HG03575 (cell line): ENCODE measurements around the gene ZBTB7C.

Source experiments
- ATAC-seq: cut with Tn5 transposase; IDR thresholded peaks from one replicate; pipeline ENCODE4 v1.9.1; 2021; ENCODE audit not compliant: unreplicated experiment, insufficient number of reproducible peaks, low FRiP score; ENCODE audit errors: extremely low read depth

The ZBTB7C gene

DNA sequence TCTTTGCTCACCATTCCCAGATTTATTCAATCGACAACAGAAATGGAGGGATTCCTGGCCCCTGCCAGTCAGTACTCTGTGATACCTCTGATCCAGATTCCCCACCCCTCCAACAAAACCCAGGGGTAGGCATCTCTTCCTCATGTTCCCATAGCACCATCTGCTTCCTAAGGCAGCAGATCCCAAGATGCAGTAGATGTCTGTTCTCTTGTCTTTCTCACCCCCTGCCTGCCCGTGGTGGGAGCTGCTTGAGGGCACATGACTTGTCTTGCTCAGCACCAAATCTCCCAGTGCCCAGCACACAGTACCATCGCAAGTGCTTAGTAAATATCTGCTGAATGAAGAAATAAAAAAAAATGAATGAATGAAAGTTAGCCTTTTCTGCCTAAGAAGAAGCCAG is 98.2 kb downstream of the ZBTB7C start:
- no peak for ATAC-seq

GRCh38 chr18:48310353-48310752 is 98.8 kb downstream of the ZBTB7C start:
- ATAC-seq: no peak

GRCh38 chr18:48308755-48309575 is 100.2 kb downstream of the ZBTB7C start:
- ATAC-seq: no peak

DNA sequence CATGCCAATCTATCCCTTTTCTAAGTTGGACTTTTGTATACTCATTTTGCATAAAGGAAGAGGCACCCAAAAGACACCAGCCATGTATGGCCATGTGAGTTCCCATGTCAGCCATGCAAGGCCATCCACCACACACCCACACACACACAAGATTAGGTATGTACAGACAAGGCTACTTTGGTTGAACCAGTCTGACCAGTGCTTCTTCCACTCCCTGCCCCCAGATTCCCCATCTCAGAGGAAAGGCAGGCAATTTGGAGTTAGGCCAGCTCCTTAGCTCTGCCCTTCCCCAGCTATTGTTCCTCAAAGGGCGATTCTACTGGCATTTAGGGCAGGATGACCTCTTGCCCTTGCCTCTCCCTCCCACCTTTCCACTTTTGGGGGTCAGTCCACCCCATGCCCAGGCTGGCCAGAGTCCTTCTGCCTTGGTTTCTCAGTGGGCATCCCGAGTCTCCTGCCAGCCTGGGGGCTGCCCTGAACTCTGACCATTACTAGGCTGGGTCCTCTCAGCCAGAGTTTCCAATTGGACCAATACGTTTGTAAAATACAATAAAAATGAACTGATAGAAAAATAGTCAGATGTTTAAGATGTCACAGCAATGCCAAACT is 101.1 kb downstream of the ZBTB7C start:
- no peak for ATAC-seq

DNA sequence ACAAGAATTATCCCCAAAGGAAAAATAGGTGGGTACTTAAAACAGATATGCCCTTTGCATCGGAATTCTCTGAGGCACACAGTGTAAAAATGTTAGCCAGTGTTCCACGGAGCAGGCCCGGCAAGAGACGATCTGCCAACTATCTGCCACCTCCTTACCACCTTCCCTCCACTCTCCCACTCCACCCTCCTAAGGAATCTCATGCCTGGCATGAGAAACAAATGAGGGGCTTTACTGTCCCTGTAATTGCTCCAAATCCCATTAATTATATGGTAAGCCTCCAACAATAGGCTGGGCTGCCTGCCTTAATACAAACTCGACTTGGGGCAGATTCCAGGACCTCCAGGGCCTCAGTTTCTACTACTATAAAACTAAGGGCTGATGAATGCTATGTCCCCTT is 102.3 kb downstream of the ZBTB7C start:
- no peak for ATAC-seq

DNA sequence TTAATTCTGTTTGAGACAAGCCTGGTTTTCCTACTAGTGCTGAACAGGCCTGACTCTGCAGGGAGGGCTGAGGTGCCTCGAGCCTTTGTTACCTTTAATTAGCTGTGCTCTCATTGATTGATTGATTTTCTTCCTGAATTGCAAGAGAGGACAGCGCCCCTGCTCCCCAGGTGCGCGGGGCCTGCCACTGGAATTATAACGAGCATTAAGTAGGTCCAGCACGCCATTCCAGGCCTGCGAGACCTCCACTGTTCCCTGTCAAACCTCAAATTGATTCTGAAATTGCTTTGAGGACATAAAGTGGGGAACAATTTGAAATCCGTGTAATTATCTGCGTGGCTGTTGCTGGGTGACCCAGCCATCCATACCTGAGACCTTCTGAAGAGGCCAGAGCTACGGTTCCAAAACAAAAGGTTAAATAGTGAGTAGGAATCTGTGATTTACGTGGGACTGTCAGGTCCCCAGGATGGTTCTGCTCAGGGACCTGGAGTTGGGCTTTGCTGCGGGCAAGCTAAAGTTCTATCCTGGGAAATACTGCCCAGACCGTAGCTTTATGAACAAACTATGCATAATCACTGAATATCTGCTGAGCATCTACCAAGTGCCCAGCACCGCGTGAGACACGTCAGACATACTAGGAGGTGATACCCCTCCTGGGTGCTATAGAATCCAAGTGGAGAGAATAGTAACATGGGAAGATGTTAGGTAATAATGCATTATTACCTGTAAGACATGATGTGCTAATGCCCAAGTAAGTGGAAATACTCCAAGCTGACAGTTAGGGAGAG is 104.1 kb downstream of the ZBTB7C start:
- no peak for ATAC-seq

- ATAC-seq: no peak
Measured at GRCh38 chr18:48303883-48304282, 105.3 kb downstream of the ZBTB7C start.

GRCh38 chr18:48302736-48303135 is 106.4 kb downstream of the ZBTB7C start:
- ATAC-seq: no peak

GRCh38 chr18:48300463-48300961 is 108.7 kb downstream of the ZBTB7C start:
- no peak for ATAC-seq

GRCh38 chr18:48297139-48297538 is 112.0 kb downstream of the ZBTB7C start:
- ATAC-seq: no peak

DNA sequence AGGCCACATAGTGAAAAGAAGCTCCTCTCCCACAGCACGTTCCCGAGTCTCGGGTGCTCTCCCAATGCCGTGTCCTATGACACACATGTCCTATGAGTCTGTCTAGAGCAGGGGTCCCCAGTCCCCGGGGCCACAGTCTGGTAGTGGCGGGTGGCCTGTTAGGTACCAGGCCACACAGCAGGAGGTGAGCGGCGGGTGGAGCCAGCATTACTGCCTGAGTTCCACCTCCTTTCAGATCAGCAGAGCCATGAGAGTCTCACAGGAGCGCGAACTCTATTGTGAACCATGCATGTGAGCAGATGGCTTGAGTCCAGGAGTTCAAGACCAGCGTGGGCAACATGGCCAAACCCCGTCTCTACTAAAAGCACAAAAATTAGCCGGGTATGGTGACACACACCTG is 112.6 kb downstream of the ZBTB7C start:
- no peak for ATAC-seq

- ATAC-seq: no peak
Measured at GRCh38 chr18:48295586-48296311, 113.4 kb downstream of the ZBTB7C start.

- ATAC-seq: no peak
Measured at GRCh38 chr18:48294899-48295585, 114.1 kb downstream of the ZBTB7C start.

DNA sequence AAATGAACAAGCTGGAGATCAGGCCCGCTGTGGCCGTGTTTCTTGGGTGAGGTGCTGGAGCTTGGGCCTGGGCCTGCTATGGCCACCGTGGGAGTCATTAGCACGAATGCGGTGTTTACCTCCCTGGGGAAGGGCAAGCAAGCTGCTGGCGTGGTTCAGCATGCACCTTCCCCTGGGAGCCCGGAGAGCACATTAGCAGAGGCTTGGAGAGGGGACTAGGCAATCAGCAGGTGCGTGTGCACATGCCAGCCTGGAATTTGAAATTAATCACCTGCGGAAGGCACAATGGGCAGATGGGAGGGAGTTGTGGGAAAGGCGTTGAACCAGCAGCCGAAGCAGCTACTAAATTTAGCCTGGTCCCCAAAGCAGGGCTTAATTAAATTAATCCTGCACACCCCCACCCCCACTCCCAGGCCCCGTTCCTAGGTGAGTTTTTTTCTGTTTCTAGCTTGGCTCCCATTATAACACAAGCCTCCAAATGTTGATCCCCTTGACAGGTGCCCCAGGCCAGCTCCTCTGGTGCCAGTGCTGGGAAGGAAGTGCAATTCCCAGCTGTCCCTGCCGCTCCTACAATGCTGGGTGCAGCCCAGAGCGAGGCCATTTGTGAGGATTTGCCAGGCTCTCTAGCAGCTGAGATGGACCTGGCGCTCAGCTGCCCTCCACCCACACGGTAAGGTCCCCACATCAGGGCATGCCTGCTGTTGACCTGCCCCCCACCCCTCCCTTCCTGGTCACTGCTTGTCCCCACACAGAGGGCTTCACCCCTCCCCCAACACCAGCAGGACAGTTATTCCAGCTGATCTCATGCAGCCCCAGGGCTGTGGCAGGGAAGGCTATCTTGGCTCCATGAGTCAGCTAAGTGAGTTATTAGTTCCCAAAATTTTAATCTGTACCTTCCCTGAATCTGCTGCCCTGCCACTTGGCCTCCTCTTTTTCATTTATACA is 115.0 kb downstream of the ZBTB7C start:
- no peak for ATAC-seq

- no peak for ATAC-seq
Measured at GRCh38 chr18:48292782-48293424, 116.3 kb downstream of the ZBTB7C start.

DNA sequence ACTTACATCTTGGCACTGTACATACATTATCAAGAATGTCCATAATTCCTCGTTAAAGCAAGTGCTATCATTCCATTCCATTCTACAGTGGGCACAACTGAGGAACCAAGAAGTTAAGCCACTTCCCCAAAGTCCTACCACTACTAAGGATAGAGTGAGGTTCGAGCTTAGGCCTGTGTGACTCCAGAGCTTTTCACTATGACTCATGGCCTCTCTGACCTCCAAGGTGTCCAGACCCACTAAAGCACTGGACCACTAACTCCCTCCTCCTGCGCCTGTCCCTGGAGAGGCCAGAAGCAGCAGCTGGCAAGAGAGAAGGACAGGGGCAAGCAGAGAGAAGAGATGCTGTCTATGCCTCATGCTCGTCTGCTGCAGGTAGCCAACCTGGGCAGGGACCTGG is 117.0 kb downstream of the ZBTB7C start:
- ATAC-seq: no peak
